Right lobe of liver (tissue), 4 donors: ENCODE results near the gene GABRG3.

Experiments used
- POLR2A ChIP-seq: fragments of 450-650 bp; IDR thresholded peaks from one replicate; pipeline ENCODE4 v1.6.1; 2017; ENCODE audit warnings: antibody characterized with exemption, mild to moderate bottlenecking
- TF ChIP-seq, protein P1 (sequence below), 4 donors: fragments of 200-600 bp in 3 of 4; fragments of 450-650 bp in 1 of 4; IDR thresholded peaks; one replicate each; pipeline versions ENCODE4 v1.5.1 to v1.8.0; 2016 to 2022; ENCODE audit warnings: antibody characterized with exemption in 4 of 4, mild to moderate bottlenecking in 2 of 4
- donor health status: DM: no; HTN: no; CAD: no.
- donor health status: DM: no; HTN: no; CAD: no.
- donor health status: DM: no; HTN: yes; CAD: no.

DNA sequence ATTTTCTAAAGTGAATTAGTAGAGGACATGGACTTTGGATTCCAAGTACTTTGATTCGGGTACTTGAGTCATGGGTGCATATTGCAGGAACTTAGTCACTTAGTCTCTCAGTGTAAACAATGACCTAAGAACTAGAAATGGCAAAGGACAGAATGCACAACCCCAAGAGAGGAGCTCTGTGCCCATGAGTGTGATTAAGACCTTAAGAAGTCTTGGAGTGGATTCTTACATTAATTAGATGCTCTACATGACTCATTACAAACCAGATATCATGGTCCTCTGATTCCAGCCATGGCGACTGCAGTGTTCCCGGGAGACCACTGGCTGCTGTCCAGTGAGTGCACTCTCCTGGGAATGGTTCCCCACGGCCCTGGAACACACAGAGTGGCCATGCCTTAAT, 251.5 kb downstream of the GABRG3 start:
- TF ChIP-seq, protein P1, sequence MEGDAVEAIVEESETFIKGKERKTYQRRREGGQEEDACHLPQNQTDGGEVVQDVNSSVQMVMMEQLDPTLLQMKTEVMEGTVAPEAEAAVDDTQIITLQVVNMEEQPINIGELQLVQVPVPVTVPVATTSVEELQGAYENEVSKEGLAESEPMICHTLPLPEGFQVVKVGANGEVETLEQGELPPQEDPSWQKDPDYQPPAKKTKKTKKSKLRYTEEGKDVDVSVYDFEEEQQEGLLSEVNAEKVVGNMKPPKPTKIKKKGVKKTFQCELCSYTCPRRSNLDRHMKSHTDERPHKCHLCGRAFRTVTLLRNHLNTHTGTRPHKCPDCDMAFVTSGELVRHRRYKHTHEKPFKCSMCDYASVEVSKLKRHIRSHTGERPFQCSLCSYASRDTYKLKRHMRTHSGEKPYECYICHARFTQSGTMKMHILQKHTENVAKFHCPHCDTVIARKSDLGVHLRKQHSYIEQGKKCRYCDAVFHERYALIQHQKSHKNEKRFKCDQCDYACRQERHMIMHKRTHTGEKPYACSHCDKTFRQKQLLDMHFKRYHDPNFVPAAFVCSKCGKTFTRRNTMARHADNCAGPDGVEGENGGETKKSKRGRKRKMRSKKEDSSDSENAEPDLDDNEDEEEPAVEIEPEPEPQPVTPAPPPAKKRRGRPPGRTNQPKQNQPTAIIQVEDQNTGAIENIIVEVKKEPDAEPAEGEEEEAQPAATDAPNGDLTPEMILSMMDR (IDR thresholded peaks at IDR 0.05): no peak
- TF ChIP-seq POLR2A: no peak
